ENCODE data around the gene APOA5.
"Not testable (repeated sequence)": the region's sequence is repeated elsewhere in the genome, so short reads cannot be mapped to it uniquely, and the experiment has no call there.

The APOA5 gene

GRCh38 chr11:116771935-116772334 is 19.7 kb downstream of the APOA5 start:
- peak overlapping the region; percentile 69 for H3K4me3 ChIP-seq (ENCODE audit: low read depth, low read length)
- H3K27ac ChIP-seq: no peak overlapping the region
- H3K4me1 ChIP-seq: no peaks in the 10 kb centered on the region
- no peaks in the 10 kb centered on the region for H3K9me3 ChIP-seq (ENCODE audit: control insufficient read depth, low read length)
- H3K9ac ChIP-seq: peak overlapping the region; percentile 35
- peaks cover 7% of the 10 kb centered on the region for H3K79me2 ChIP-seq
- H3K27me3 ChIP-seq (ENCODE audit: control insufficient read depth, insufficient read depth, low read length): no peaks in the 10 kb centered on the region
- H3K36me3 ChIP-seq (ENCODE audit: control insufficient read depth, insufficient read depth, low read length): no peaks in the 10 kb centered on the region
- H3K4me2 ChIP-seq (ENCODE audit: low read length): peak overlapping the region; percentile 46
- peak overlapping the region; percentile 95 for H2AFZ ChIP-seq
- no peak for TF ChIP-seq CTCF (IDR thresholded peaks at IDR 0.05)

- Histone ChIP-seq H3K4me1 (no peaks in the 10 kb centered on the region), H2AFZ (no peak overlapping the region), H3K9ac (no peak overlapping the region), H3K36me3 (ENCODE audit: control insufficient read depth, insufficient read depth, low read length) (no peaks in the 10 kb centered on the region), H3K4me3 (ENCODE audit: low read depth, low read length) (no peak overlapping the region), H3K4me2 (ENCODE audit: low read length) (no peak overlapping the region), H3K27me3 (ENCODE audit: control insufficient read depth, insufficient read depth, low read length) (no peaks in the 10 kb centered on the region), H3K79me2 (no peaks in the 10 kb centered on the region), H3K27ac (no peak overlapping the region), H3K9me3 (ENCODE audit: control insufficient read depth, low read length) (no peaks in the 10 kb centered on the region)
- TF ChIP-seq CTCF (IDR thresholded peaks at IDR 0.05): no peak
These were observed 29.5 kb downstream of the APOA5 start for GRCh38 chr11:116762132-116762531.

- H3K36me3 ChIP-seq (ENCODE audit: control insufficient read depth, insufficient read depth, low read length); H3K4me1 ChIP-seq; H3K79me2 ChIP-seq; H3K4me3 ChIP-seq (ENCODE audit: low read depth, low read length); H3K27ac ChIP-seq; H2AFZ ChIP-seq; H3K9ac ChIP-seq; H3K27me3 ChIP-seq (ENCODE audit: control insufficient read depth, insufficient read depth, low read length); H3K4me2 ChIP-seq (ENCODE audit: low read length); H3K9me3 ChIP-seq (ENCODE audit: control insufficient read depth, low read length): not testable (repeated sequence)
These were observed 35.6 kb downstream of the APOA5 start for GRCh38 chr11:116756044-116756443.

GRCh38 chr11:116750070-116750718 is 41.5 kb downstream of the APOA5 start:
- H3K79me2 ChIP-seq: no peaks in the 10 kb centered on the region
- no peak overlapping the region for H2AFZ ChIP-seq
- no peaks in the 10 kb centered on the region for H3K9me3 ChIP-seq (ENCODE audit: control insufficient read depth, low read length)
- no peak for TF ChIP-seq CTCF (IDR thresholded peaks at IDR 0.05)
- H3K27me3 ChIP-seq (ENCODE audit: control insufficient read depth, insufficient read depth, low read length): no peaks in the 10 kb centered on the region
- no peak overlapping the region for H3K4me2 ChIP-seq (ENCODE audit: low read length)
- H3K27ac ChIP-seq: no peak overlapping the region
- H3K4me3 ChIP-seq (ENCODE audit: low read depth, low read length): no peak overlapping the region
- no peak overlapping the region for H3K9ac ChIP-seq
- no peaks in the 10 kb centered on the region for H3K4me1 ChIP-seq
- H3K36me3 ChIP-seq (ENCODE audit: control insufficient read depth, insufficient read depth, low read length): no peaks in the 10 kb centered on the region

GRCh38 chr11:116742104-116742503 is 49.6 kb downstream of the APOA5 start:
- no peaks in the 10 kb centered on the region for H3K79me2 ChIP-seq
- H3K27ac ChIP-seq: no peak overlapping the region
- no peaks in the 10 kb centered on the region for H3K27me3 ChIP-seq (ENCODE audit: control insufficient read depth, insufficient read depth, low read length)
- no peak overlapping the region for H3K4me3 ChIP-seq (ENCODE audit: low read depth, low read length)
- no peak overlapping the region for H2AFZ ChIP-seq
- no peaks in the 10 kb centered on the region for H3K9me3 ChIP-seq (ENCODE audit: control insufficient read depth, low read length)
- TF ChIP-seq CTCF (IDR thresholded peaks at IDR 0.05): no peak
- no peak overlapping the region for H3K9ac ChIP-seq
- H3K4me2 ChIP-seq (ENCODE audit: low read length): no peak overlapping the region
- no peaks in the 10 kb centered on the region for H3K36me3 ChIP-seq (ENCODE audit: control insufficient read depth, insufficient read depth, low read length)
- no peaks in the 10 kb centered on the region for H3K4me1 ChIP-seq
